BE2C (cell line): Measurements from ENCODE around the gene GRIK2.

Source experiments
- DNase-seq: peaks from one replicate; pipeline ENCODE4 v3.0.0-alpha.2; 2020
- H3K27me3 ChIP-seq: fragments of 250-450 bp; sonication (Bioruptor Pico); 2 replicates; pipeline ENCODE4 v1.5.1; 2020; ENCODE audit warnings: mild to moderate bottlenecking
- H3K36me3 ChIP-seq: fragments of 250-450 bp; sonication (Bioruptor Pico); 2 replicates; pipeline ENCODE4 v1.5.1; 2020; ENCODE audit warnings: mild to moderate bottlenecking
- H3K4me1 ChIP-seq: fragments of 250-450 bp; sonication (Bioruptor Pico); 2 replicates; pipeline ENCODE4 v1.5.1; 2020
- H3K4me3 ChIP-seq: 2 replicates; pipeline ENCODE4 v1.5.1; 2011; ENCODE audit warnings: low read depth, low read length
- H3K9me3 ChIP-seq: fragments of 250-450 bp; sonication (Bioruptor Pico); 2 replicates; pipeline ENCODE4 v1.5.1; 2020
- TF ChIP-seq, protein P1 (sequence below): IDR thresholded peaks from 2 replicates; pipeline ENCODE4 v1.5.1; 2012; ENCODE audit warnings: mild to moderate bottlenecking, low read depth, low read length

GRIK2 gene

DNA sequence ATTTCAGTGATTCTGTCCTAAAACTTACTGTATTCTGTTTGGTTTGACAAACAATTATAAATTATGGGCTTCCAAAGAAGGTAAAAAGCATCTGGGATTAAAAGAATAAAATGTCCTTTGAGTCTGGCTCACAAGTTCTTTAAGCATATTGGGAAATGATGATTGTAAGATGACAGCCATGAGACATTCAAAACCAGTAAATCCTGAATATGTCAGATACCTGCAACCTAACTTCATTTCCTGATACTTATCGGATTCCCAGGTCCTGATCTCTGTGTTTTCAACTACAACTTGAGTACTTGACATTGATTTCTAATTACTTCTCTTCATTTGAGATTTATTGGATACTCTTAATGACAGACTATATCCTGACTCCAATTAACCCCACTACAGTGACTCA is 446.6 kb downstream of the GRIK2 start:
- TF ChIP-seq, protein P1, sequence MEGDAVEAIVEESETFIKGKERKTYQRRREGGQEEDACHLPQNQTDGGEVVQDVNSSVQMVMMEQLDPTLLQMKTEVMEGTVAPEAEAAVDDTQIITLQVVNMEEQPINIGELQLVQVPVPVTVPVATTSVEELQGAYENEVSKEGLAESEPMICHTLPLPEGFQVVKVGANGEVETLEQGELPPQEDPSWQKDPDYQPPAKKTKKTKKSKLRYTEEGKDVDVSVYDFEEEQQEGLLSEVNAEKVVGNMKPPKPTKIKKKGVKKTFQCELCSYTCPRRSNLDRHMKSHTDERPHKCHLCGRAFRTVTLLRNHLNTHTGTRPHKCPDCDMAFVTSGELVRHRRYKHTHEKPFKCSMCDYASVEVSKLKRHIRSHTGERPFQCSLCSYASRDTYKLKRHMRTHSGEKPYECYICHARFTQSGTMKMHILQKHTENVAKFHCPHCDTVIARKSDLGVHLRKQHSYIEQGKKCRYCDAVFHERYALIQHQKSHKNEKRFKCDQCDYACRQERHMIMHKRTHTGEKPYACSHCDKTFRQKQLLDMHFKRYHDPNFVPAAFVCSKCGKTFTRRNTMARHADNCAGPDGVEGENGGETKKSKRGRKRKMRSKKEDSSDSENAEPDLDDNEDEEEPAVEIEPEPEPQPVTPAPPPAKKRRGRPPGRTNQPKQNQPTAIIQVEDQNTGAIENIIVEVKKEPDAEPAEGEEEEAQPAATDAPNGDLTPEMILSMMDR = no peak
- no peaks in the 10 kb centered on the region for H3K27me3 ChIP-seq
- no peak overlapping the region for H3K4me3 ChIP-seq
- H3K36me3 ChIP-seq = no peaks in the 10 kb centered on the region
- peaks cover 4% of the 10 kb centered on the region for H3K4me1 ChIP-seq
- DNase-seq = no peak
- H3K9me3 ChIP-seq = no peaks in the 10 kb centered on the region

GRCh38 chr6:101845172-101845571 is 451.7 kb downstream of the GRIK2 start:
- no peak for DNase-seq
- H3K4me3 ChIP-seq = no peak overlapping the region
- TF ChIP-seq, protein P1 = no peak
- H3K9me3 ChIP-seq = no peaks in the 10 kb centered on the region
- H3K27me3 ChIP-seq = no peaks in the 10 kb centered on the region
- H3K36me3 ChIP-seq = no peaks in the 10 kb centered on the region
- H3K4me1 ChIP-seq = peaks cover under 1% of the 10 kb centered on the region; the same call in 1 of the 2 replicates

GRCh38 chr6:101845621-101846020 is 452.1 kb downstream of the GRIK2 start:
- DNase-seq = no peak
- Histone ChIP-seq H3K4me3 (no peak overlapping the region), H3K36me3 (no peaks in the 10 kb centered on the region), H3K4me1 (no peaks in the 10 kb centered on the region), H3K27me3 (no peaks in the 10 kb centered on the region), H3K9me3 (no peaks in the 10 kb centered on the region)
- TF ChIP-seq, protein P1 = no peak

DNA sequence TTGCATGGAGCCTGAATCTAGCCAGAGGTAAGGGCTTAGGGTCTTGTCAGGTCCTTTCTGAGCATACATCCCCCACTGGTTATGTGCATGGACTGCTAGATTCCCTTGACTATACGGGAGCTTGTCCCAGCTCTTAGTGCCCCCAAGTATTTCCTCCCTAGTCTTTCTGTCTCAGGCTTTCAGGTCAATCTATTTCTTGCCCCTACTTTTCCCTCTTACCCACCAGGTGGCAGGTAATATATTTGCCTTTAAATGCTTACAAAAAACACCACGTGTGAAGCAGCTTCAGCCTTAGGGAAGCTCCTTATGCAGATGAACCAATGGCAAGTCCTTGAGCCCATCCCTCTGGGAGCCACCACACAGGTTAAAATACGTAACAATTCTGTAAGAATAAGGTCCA is 454.2 kb downstream of the GRIK2 start:
- Histone ChIP-seq H3K4me1 (no peaks in the 10 kb centered on the region), H3K27me3 (no peaks in the 10 kb centered on the region), H3K36me3 (no peaks in the 10 kb centered on the region; the same call in 1 of the 2 replicates), H3K4me3 (no peak overlapping the region), H3K9me3 (no peaks in the 10 kb centered on the region)
- TF ChIP-seq, protein P1 = no peak
- no peak for DNase-seq

DNA sequence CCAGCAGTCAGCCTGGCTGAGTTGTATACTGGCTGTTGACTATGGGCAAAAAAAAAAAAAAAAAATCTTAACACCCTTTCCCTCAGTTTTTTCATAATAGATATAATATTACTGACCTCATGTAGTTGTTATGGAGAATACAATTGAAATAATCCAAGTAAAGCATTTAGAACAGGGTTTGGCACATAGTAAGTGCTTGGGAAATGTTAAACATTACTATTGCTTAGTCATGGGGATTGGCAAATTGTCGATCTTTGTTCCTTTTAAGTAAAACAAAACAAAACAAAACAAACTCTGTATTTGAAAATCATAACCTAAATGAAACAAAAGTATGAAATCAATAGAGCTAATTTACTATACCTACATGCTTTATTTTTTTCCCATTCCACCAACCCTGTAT is 458.4 kb downstream of the GRIK2 start:
- Histone ChIP-seq H3K27me3 (no peaks in the 10 kb centered on the region), H3K9me3 (no peaks in the 10 kb centered on the region), H3K4me3 (no peak overlapping the region), H3K36me3 (peaks cover 5% of the 10 kb centered on the region), H3K4me1 (no peaks in the 10 kb centered on the region)
- TF ChIP-seq, protein P1 = no peak
- DNase-seq = no peak

DNA sequence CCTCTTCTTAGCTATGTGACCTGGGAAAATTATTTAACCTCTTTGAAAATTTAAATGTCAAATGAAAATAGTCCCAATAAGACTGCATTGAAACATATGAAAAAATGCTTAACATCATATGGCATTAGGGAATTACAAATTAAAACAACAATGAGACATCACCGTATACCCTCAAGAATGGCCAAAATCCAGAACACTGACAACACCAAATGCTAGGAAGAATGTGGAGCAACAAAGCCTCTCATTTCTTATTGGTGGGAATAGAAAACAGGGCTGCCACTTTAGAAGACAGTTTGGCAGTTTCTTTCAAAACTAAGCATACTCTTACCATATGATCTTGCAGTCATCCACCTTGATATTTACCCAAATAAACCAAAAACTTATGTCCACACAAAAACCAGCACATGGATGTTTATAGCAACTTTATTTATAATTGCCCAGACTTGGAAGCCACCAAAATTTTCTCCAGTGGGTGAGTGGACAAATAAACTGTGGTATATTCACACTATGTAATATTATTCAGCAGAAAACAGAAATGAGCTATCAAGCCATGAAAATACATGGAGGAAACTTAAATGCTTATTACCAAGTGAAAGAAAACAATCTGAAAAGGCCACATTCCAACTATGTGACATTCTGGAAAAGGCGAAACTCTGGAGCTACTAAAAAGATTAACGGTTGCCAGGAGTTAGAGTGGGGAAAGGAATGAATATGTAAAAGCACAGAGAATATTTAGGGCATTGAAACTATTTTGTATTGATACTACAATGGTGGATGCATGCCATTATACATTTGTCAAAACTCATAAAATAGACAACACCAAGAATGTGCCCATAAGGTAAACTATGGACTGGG is 459.9 kb downstream of the GRIK2 start:
- TF ChIP-seq, protein P1 = no peak

More for the DNA sequence above, 459.9 kb downstream of the GRIK2 start:
- Histone ChIP-seq H3K4me3 (no peak overlapping the region), H3K9me3 (no peaks in the 10 kb centered on the region), H3K27me3 (no peaks in the 10 kb centered on the region), H3K4me1 (no peaks in the 10 kb centered on the region), H3K36me3 (peaks cover 5% of the 10 kb centered on the region)
- DNase-seq = no peak
